Smooth muscle cell (in vitro differentiated cells): ENCODE measurements around the gene PLA2G4C. TPM values are rescaled to one million over a fixed set of nuclear protein-coding genes. Genes with fewer than 3 reads are reported as not detected.

Experiments used
- DNase-seq: peaks from one replicate; lab custom pipeline; 2025; ENCODE audit not compliant: unreplicated experiment; lab: John Stamatoyannopoulos, UW
- H2AFZ ChIP-seq: fragments of 200-600 bp; sonication (generic); 2 replicates; pipeline ENCODE4 v1.6.0; 2016; ENCODE audit warnings: antibody characterized with exemption, low read depth, mild to moderate bottlenecking
- H3F3A ChIP-seq: fragments of 200-600 bp; sonication (generic); 2 replicates; pipeline ENCODE4 v1.6.0; 2017; ENCODE audit warnings: antibody characterized with exemption, low read depth
- H3K27ac ChIP-seq: fragments of 200-600 bp; sonication (generic); 2 replicates; pipeline ENCODE4 v1.5.1; 2016; ENCODE audit warnings: low read depth, mild to moderate bottlenecking
- H3K27me3 ChIP-seq: fragments of 200-600 bp; sonication (generic); 2 replicates; pipeline ENCODE4 v1.6.1; 2016; ENCODE audit warnings: low read depth, mild to moderate bottlenecking
- H3K36me3 ChIP-seq: fragments of 200-600 bp; sonication (generic); 2 replicates; pipeline ENCODE4 v1.5.1; 2016; ENCODE audit warnings: low read depth
- H3K4me1 ChIP-seq: fragments of 200-600 bp; sonication (generic); 2 replicates; pipeline ENCODE4 v1.5.1; 2016; ENCODE audit warnings: low read depth
- H3K4me2 ChIP-seq: fragments of 200-600 bp; sonication (generic); 2 replicates; pipeline ENCODE4 v1.6.0; 2016; ENCODE audit warnings: mild to moderate bottlenecking
- H3K4me3 ChIP-seq: fragments of 200-600 bp; sonication (generic); 2 replicates; pipeline ENCODE4 v1.5.1; 2016; ENCODE audit warnings: mild to moderate bottlenecking
- H3K79me2 ChIP-seq: fragments of 200-600 bp; sonication (generic); 2 replicates; pipeline ENCODE4 v1.6.0; 2016; ENCODE audit warnings: low read depth, mild to moderate bottlenecking
- H3K9ac ChIP-seq: fragments of 200-600 bp; sonication (generic); 2 replicates; pipeline ENCODE4 v1.6.0; 2016; ENCODE audit warnings: low read depth
- H3K9me3 ChIP-seq: fragments of 200-600 bp; sonication (generic); replicated peaks from 2 replicates; pipeline ENCODE4 v1.5.1; 2016; ENCODE audit warnings: low read depth
- H4K20me1 ChIP-seq: fragments of 200-600 bp; sonication (generic); 2 replicates; pipeline ENCODE4 v1.6.0; 2016; ENCODE audit warnings: low read depth
- CTCF ChIP-seq: fragments of 200-600 bp; sonication (generic); IDR thresholded peaks from 2 replicates; pipeline ENCODE4 v1.5.1; 2017; ENCODE audit warnings: borderline replicate concordance, mild to moderate bottlenecking, antibody characterized with exemption; ENCODE audit not compliant: insufficient read depth, poor library complexity, severe bottlenecking
- WGBS: methylation state at CpG from one replicate; pipeline ENCODE4 v1.1.7; 2016; ENCODE audit warnings: low lambda C conversion rate; 5-methylcytosine and 5-hydroxymethylcytosine counted together
- polyA plus RNA-seq: library from polyadenylated mRNA; unstranded; fragments of >200 nt; fragmentation: Nextera tagmentation; extraction: Ambion mirVana; gene quantifications from 2 replicates; pipeline ENCODE4 v1.2.1, GENCODE V29; 2016
- total RNA-seq: library from RNA; depleted of rRNA; stranded (reverse); fragments of >200 nt; gene quantifications from 2 replicates; pipeline ENCODE4 v1.2.3, GENCODE V29; 2014

Gene PLA2G4C
- total and polyA plus RNA-seq, 2 experiments from 2014 or later, result 0.63 to 1.7 TPM

DNA sequence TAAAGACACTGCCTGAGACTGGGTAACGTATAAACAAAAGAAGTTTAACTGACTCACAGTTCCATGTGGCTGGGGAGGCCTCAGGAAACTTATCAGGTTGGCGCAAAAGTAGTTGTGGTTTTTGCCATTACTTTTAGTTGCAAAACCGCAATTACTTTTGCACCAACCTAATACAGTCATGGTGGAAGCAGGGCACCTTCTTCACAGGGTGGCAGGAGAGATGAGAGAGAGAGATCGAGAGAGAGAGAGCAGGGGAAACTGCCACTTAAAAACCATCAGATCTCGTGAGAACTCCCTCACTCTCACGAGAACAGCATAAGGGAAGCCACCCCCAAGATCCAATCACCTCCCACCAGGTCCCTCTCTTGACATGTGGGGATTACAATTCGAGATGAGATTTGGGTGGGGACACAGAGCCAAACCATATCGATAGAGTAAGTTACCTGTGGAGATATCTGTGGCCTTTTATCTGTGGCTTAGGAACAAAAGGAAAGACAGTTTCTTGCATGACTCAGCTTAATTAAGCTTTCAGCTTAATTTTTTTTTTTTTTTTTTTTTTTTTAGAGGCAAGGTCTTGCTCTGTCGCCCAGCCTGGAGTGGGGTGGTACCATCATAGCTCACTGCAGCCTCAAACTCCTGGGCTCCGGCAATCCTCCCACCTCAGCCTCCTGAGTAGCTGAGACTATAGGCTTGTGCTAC is 59.1 kb downstream of the PLA2G4C start:
- Histone ChIP-seq H3F3A (no peaks in the 10 kb centered on the region), H3K9me3 (no peaks in the 10 kb centered on the region), H3K4me2 (no peak overlapping the region), H2AFZ (no peak overlapping the region), H3K9ac (no peak overlapping the region), H3K27ac (no peak overlapping the region), H4K20me1 (no peaks in the 10 kb centered on the region), H3K79me2 (no peaks in the 10 kb centered on the region), H3K27me3 (no peaks in the 10 kb centered on the region), H3K36me3 (no peaks in the 10 kb centered on the region), H3K4me1 (no peaks in the 10 kb centered on the region), H3K4me3 (no peak overlapping the region)
- TF ChIP-seq CTCF, result no peak
- WGBS, result 82% methylated on average over 10 of the region's 10 CpGs
- DNase-seq, result no peak

DNA sequence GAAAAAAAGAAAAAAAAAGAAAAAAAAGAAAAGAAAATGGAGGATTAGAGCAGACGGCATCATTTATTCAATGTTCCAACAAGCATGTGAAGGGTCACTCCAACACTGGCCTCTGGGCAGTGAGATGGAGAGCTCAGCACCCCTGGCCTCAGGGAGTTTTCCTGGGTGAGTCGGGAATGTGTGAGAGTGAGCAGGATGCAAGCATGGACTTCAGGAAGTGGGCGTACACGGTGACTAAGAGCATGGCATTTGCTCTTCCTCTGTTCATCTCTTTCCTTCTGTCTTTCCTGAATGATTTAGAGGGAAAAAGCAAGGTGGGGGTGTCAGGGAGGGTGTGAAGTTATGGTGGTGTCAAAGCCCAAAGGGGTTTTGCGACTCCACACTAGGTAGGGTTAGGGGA is 66.1 kb downstream of the PLA2G4C start:
- no peaks in the 10 kb centered on the region for H3K27me3 ChIP-seq
- no peak for TF ChIP-seq CTCF
- no peak for DNase-seq
- H2AFZ ChIP-seq, result no peak overlapping the region
- H3K4me2 ChIP-seq, result no peak overlapping the region
- no peaks in the 10 kb centered on the region for H3K36me3 ChIP-seq
- 91% methylated on average over 5 of the region's 5 CpGs for WGBS
- H3K4me3 ChIP-seq, result no peak overlapping the region
- H3K4me1 ChIP-seq, result no peaks in the 10 kb centered on the region
- no peaks in the 10 kb centered on the region for H3K9me3 ChIP-seq
- H4K20me1 ChIP-seq, result no peaks in the 10 kb centered on the region
- H3F3A ChIP-seq, result no peaks in the 10 kb centered on the region
- no peak overlapping the region for H3K27ac ChIP-seq
- no peaks in the 10 kb centered on the region for H3K79me2 ChIP-seq
- H3K9ac ChIP-seq, result no peak overlapping the region

GRCh38 chr19:48043675-48044258 is 66.8 kb downstream of the PLA2G4C start, which contains the start of gene CABP5:
TSS of gene CABP5 (minus strand) at chr19:48044079. CDS start at chr19:48043922, 157 bp downstream.
- Histone ChIP-seq H3K4me3 (no peak within 1 kb of the TSS), H3K27me3 (no peaks in the 10 kb centered on the region), H4K20me1 (no peaks in the 10 kb centered on the region), H3F3A (no peaks in the 10 kb centered on the region), H3K4me2 (no peak within 1 kb of the TSS), H3K36me3 (no peaks in the 10 kb centered on the region), H3K79me2 (no peaks in the 10 kb centered on the region), H3K27ac (no peak within 1 kb of the TSS), H3K9ac (no peak within 1 kb of the TSS), H3K9me3 (no peaks in the 10 kb centered on the region), H2AFZ (no peak within 1 kb of the TSS), H3K4me1 (no peaks in the 10 kb centered on the region)
- DNase-seq, result no peak
- TF ChIP-seq CTCF, result no peak
- 83% methylated on average over 5 of the region's 10 CpGs for WGBS
